Kidney epithelial cell (primary cell): ENCODE results near the gene HNRNPM. TPM values are rescaled to one million over a fixed set of nuclear protein-coding genes. Genes with fewer than 3 reads are reported as not detected.
A peak's percentile ranks its signal among the peaks of the same experiment; 100 is the strongest.

ENCODE experiments used
- DNase-seq: peaks from one replicate; pipeline ENCODE4 v3.0.0-alpha.2; 2010; ENCODE audit warnings: low read depth
- H3K27me3 ChIP-seq: 2 replicates; pipeline ENCODE4 v1.6.0; 2011; ENCODE audit warnings: low read length; ENCODE audit not compliant: control insufficient read depth, insufficient read depth
- H3K36me3 ChIP-seq: 2 replicates; pipeline ENCODE4 v1.5.1; 2011; ENCODE audit warnings: low read length; ENCODE audit not compliant: control insufficient read depth, insufficient read depth
- H3K4me3 ChIP-seq: 2 replicates; pipeline ENCODE4 v1.5.1; 2011; ENCODE audit warnings: low read depth, mild to moderate bottlenecking, control low read depth, low read length
- total RNA-seq: library from RNA; depleted of rRNA; stranded (reverse); fragments of >200 nt; gene quantifications from 2 replicates; pipeline ENCODE4 v1.2.3, GENCODE V29; 2015
- TF ChIP-seq, protein P1 (sequence below): IDR thresholded peaks from 2 replicates; pipeline ENCODE4 v1.5.1; 2011; ENCODE audit warnings: mild to moderate bottlenecking, moderate library complexity, low read length, control low read depth, inconsistent platforms; ENCODE audit not compliant: insufficient read depth, poor library complexity, severe bottlenecking

Gene HNRNPM
- total RNA-seq, 1 donor from 2014 or later, result 115 TPM

DNA sequence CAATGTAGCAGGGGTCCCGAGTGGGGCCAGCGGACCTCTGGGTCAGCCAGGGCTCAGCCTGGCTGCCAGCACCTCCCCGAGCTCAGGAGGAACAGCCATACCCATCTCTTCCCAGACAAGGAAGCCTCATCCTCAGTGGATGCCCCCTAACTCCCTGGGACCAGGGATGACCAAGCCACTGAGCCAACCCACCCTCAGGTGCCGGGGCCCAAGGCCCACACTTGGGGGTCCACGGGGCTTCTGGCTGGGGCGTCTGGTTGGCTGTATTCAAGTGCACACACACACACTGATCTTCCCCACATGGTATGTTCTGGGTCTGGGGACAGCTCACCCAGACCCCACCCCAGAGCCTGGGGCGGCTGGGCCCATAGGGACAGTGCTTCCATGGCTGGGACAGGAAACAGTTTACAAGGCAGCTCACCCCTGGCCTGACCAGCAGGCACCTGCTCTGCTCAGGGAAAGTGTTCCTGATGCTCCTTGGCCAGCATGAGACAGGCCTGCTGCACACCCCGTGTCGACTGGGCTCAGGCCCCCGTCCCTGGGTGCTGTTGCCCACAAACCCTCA is 46.9 kb upstream of the HNRNPM start:
- Histone ChIP-seq H3K4me3 (no peak overlapping the region), H3K27me3 (no peaks in the 10 kb centered on the region), H3K36me3 (no peaks in the 10 kb centered on the region)
- DNase-seq, result no peak
- TF ChIP-seq, protein P1, sequence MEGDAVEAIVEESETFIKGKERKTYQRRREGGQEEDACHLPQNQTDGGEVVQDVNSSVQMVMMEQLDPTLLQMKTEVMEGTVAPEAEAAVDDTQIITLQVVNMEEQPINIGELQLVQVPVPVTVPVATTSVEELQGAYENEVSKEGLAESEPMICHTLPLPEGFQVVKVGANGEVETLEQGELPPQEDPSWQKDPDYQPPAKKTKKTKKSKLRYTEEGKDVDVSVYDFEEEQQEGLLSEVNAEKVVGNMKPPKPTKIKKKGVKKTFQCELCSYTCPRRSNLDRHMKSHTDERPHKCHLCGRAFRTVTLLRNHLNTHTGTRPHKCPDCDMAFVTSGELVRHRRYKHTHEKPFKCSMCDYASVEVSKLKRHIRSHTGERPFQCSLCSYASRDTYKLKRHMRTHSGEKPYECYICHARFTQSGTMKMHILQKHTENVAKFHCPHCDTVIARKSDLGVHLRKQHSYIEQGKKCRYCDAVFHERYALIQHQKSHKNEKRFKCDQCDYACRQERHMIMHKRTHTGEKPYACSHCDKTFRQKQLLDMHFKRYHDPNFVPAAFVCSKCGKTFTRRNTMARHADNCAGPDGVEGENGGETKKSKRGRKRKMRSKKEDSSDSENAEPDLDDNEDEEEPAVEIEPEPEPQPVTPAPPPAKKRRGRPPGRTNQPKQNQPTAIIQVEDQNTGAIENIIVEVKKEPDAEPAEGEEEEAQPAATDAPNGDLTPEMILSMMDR, result no peak

DNA sequence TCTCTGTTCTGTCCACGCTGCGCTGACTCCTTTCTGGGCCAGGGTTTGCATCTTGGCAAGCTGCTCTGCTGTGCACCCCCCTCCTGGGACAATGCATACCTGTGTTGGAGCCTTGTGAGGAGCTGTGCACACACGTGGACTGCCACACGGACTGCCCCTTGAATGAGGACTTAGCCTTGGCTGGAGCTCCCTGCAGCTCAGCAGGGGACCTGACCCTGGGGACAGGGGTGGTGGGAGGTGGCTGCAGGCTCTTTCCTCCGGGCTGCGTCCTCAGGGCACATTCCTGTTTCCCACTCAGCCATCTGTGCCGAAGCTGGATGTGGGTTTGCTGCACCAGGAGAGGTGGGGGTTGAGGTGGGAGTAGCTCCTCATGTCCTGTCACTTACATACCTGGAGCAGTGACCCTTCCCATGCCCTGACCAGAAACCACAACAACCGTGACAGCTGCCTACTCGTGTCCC is 46.4 kb upstream of the HNRNPM start:
- H3K4me3 ChIP-seq, result no peak overlapping the region
- DNase-seq, result peak; percentile 57
- H3K36me3 ChIP-seq, result no peaks in the 10 kb centered on the region
- H3K27me3 ChIP-seq, result no peaks in the 10 kb centered on the region
- TF ChIP-seq, protein P1, result no peak

DNA sequence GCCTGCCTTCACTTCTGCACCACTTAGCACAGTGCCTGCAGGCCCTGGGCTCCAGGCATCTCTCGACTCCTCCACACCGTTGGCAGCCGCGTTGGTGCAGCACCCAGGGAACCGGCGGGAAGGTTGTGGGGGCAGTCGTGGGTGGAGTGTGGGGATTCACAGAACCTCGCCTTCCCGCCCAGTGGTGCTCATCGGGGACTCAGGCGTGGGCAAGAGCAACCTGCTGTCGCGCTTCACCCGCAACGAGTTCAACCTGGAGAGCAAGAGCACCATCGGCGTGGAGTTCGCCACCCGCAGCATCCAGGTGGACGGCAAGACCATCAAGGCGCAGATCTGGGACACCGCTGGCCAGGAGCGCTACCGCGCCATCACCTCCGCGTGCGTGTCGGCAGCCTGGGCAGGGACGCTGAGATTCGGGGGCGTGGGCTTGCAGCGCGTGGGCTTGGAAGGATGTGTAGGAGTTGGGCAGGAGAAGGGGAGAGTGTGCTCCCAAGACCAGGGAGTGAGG is 45.0 kb upstream of the HNRNPM start:
- no peak for DNase-seq
- TF ChIP-seq, protein P1, result no peak
- H3K4me3 ChIP-seq, result no peak overlapping the region
- no peaks in the 10 kb centered on the region for H3K27me3 ChIP-seq
- H3K36me3 ChIP-seq, result no peaks in the 10 kb centered on the region

DNA sequence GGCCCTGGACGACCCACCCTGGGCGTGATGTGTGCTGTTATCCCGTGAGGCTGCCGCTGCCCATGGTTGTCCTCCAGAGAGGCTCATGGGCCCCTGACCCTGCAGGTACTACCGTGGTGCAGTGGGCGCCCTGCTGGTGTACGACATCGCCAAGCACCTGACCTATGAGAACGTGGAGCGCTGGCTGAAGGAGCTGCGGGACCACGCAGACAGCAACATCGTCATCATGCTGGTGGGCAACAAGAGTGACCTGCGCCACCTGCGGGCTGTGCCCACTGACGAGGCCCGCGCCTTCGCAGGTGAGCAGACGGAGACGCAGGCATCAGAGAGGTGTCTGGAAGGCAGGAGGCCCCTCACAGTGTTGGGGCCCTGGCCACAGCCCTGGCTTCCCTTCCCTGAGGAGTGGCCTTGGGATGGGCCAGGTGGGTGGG is 42.8 kb upstream of the HNRNPM start:
- DNase-seq, result no peak
- Histone ChIP-seq H3K27me3 (no peaks in the 10 kb centered on the region), H3K4me3 (no peak overlapping the region), H3K36me3 (no peaks in the 10 kb centered on the region)
- TF ChIP-seq, protein P1, result no peak

DNA sequence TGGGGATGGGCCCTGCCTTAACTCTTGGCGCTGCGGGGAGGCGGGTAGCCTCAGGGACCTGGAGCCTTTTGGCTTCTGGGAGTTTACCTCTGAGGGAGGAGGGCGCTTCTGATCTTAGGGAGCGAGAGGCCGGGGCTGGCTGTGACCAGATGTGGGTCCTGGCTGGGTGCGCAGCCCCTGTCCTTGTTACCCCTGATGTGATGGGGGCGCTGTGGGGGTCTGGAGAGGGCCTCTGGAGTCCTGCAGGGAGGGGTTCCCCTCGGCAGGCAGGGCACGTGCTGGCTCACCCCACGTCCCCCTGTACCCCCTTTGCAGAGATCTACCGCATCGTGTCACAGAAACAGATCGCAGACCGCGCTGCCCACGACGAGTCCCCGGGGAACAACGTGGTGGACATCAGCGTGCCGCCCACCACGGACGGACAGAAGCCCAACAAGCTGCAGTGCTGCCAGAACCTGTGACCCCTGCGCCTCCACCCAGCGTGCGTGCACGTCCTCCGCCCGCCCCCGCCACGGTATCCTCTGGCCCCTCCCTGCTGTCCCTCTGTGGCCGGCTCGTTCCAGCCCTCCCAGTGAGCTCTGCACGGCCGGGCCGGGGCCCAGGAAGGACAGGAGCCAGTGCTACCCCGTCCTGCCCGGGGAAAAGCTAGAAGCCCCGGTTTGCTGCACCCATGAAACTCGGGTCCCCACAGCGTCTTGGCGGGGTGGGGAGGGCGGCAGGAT is 41.5 kb upstream of the HNRNPM start:
- no peak overlapping the region for H3K4me3 ChIP-seq
- H3K27me3 ChIP-seq, result no peaks in the 10 kb centered on the region
- DNase-seq, result no peak
- H3K36me3 ChIP-seq, result no peaks in the 10 kb centered on the region
- TF ChIP-seq, protein P1, result no peak
